ENCODE measurements around the gene MAMSTR. TPM values are rescaled to one million over a fixed set of nuclear protein-coding genes. Genes with fewer than 3 reads are reported as not detected.

MAMSTR gene
- total and polyA plus RNA-seq, 10 of the 15 experiments (the other 5 are each of a cell fraction or from before 2014, with no cell fraction given), result 0.04 to 0.73 (median 0.31) TPM; not detected in 1

DNA sequence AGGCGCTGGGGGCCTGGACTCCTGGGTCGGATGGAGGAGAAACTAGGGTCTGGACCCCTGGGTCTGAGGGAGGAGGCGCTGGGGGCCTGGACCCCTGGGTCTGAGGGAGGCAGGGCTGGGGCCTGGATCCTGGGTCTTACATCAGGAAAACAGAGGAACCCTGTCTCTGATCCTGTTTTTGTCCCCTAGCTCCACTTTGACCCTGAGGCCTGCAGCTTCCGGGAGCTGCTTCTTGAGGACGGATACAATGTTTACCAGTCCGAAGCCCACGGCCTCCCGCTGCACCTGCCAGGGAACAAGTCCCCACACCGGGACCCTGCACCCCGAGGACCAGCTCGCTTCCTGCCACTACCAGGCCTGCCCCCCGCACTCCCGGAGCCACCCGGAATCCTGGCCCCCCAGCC is 38.2 kb upstream of the MAMSTR start:
- Histone ChIP-seq H3K36me3 (ENCODE audit: control insufficient read depth in 2 of 2, insufficient read depth in 2 of 2, low read length in 1 of 2) (no peaks in the 10 kb centered on the region), H3K27me3 (replicated peaks in 1 of 2; ENCODE audit: control insufficient read depth in 2 of 2, insufficient read depth in 2 of 2, low read length in 1 of 2) (peaks cover 2 to 3% of the 10 kb centered on the region in 2 experiments; a peak in 3 of 4 replicates), H4K20me1 (ENCODE audit: control insufficient read depth, insufficient read depth) (no peaks in the 10 kb centered on the region), H3K79me2 (ENCODE audit: control insufficient read depth, insufficient read depth, low read length) (no peaks in the 10 kb centered on the region), H3K9me3 (replicated peaks; ENCODE audit: control insufficient read depth, insufficient read depth, low read length) (no peaks in the 10 kb centered on the region), H3K4me1 (ENCODE audit: control insufficient read depth, insufficient read depth, low read length) (no peaks in the 10 kb centered on the region), H3K4me3 (no peak overlapping the region), H3K27ac (ENCODE audit: control insufficient read depth, insufficient read depth) (no peak overlapping the region), H3K4me2 (ENCODE audit: control insufficient read depth, insufficient read depth) (no peak overlapping the region), H3K9ac (ENCODE audit: control insufficient read depth, insufficient read depth, low read length) (no peak overlapping the region), H2AFZ (ENCODE audit: control insufficient read depth, low read depth, low read length) (no peak overlapping the region)
- ChIA-PET CTCF (interaction anchor here (0.7 to 2.3 kb wide), 2 partner anchors 85 to 1391 kb away, joined by 3 to 5 read pairs; no protein-coding TSS in a partner anchor), POLR2A (no interaction called here), RAD21 (ENCODE audit: unreplicated experiment) (no interaction called here), SMC1A (ENCODE audit: uncharacterized antibody, unreplicated experiment) (no interaction called here)
- FAIRE-seq (no peak), DNase-seq (ENCODE audit: low read depth, low spot score) (no peak), ATAC-seq (no peak)
- intact Hi-C loops (cut with micrococcal nuclease; ENCODE audit: unreplicated experiment), result no loop called here
- WGBS (ENCODE audit: insufficient coverage, insufficient replicate concordance, low lambda C conversion rate, missing lambda C conversion rate), result 55% methylated on average over 14 of the region's 14 CpGs
- TF ChIP-seq POLR2AphosphoS2 (IDR thresholded peaks at IDR 0.05; ENCODE audit: low read depth, low read length), result no peak
- no peak for TF ChIP-seq RELB (IDR thresholded peaks at IDR 0.05; ENCODE audit: low read depth)
- TF ChIP-seq, protein P1, sequence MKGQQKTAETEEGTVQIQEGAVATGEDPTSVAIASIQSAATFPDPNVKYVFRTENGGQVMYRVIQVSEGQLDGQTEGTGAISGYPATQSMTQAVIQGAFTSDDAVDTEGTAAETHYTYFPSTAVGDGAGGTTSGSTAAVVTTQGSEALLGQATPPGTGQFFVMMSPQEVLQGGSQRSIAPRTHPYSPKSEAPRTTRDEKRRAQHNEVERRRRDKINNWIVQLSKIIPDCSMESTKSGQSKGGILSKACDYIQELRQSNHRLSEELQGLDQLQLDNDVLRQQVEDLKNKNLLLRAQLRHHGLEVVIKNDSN (IDR thresholded peaks at IDR 0.05; ENCODE audit: borderline replicate concordance, extremely low read length, insufficient read depth, low read depth, low read length), result no peak
- in situ Hi-C loops (cut with MboI), result no loop called here
- BruUV-seq (replicated peaks), result no TSS peak

DNA sequence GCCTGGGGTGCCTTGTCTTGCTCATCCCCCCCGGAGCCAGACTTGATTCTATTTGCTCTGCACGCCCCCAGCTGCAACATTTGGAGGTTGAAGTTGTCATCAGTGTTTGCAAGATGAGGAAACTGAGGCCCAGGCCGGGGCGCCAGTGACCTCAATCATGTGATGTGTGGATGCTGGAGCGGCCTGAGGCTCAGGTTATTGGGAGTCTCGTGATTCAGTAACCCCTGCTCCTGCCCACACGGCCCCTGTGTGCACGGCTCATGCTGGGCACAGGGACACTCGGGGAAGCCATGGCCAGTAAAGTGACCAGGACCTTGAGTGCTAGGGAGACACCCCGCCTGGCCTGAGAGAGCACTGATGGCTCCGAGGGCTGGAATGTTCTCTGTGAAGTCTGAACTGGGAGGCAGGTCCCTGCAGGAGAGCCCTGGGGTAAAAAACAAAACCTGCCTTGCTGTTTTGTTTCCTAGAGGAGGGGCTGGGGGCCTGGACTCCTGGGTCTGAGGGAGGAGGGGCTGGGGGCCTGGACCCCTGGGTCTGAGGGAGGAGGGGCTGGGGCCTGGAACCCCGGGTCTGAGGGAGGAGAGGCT is 37.7 kb upstream of the MAMSTR start:
- Histone ChIP-seq H4K20me1 (ENCODE audit: control insufficient read depth, insufficient read depth) (no peaks in the 10 kb centered on the region), H2AFZ (ENCODE audit: control insufficient read depth, low read depth, low read length) (no peak overlapping the region), H3K27me3 (replicated peaks in 1 of 2; ENCODE audit: control insufficient read depth in 2 of 2, insufficient read depth in 2 of 2, low read length in 1 of 2) (peaks cover 2 to 6% of the 10 kb centered on the region in 2 experiments; a peak in 3 of 4 replicates), H3K4me1 (ENCODE audit: control insufficient read depth, insufficient read depth, low read length) (no peaks in the 10 kb centered on the region), H3K79me2 (ENCODE audit: control insufficient read depth, insufficient read depth, low read length) (no peaks in the 10 kb centered on the region), H3K4me3 (no peak overlapping the region), H3K9ac (ENCODE audit: control insufficient read depth, insufficient read depth, low read length) (no peak overlapping the region), H3K27ac (ENCODE audit: control insufficient read depth, insufficient read depth) (no peak overlapping the region), H3K9me3 (replicated peaks; ENCODE audit: control insufficient read depth, insufficient read depth, low read length) (no peaks in the 10 kb centered on the region), H3K4me2 (ENCODE audit: control insufficient read depth, insufficient read depth) (no peak overlapping the region), H3K36me3 (ENCODE audit: control insufficient read depth in 2 of 2, insufficient read depth in 2 of 2, low read length in 1 of 2) (no peaks in the 10 kb centered on the region)
- 35% methylated on average over 11 of the region's 12 CpGs for WGBS (ENCODE audit: insufficient coverage, insufficient replicate concordance, low lambda C conversion rate, missing lambda C conversion rate)
- ATAC-seq, result no peak
- FAIRE-seq, result no peak
- POLR2A ChIA-PET, result no interaction called here
- SMC1A ChIA-PET (ENCODE audit: uncharacterized antibody, unreplicated experiment), result no interaction called here
- DNase-seq (ENCODE audit: low read depth, low spot score), result no peak
- TF ChIP-seq SREBF1 (IDR thresholded peaks at IDR 0.05; ENCODE audit: low read length) (no peak), CHD4 (IDR thresholded peaks at IDR 0.05) (no peak), ZNF384 (IDR thresholded peaks at IDR 0.05; ENCODE audit: borderline replicate concordance, low read depth, low read length) (no peak), WRNIP1 (IDR thresholded peaks at IDR 0.05; ENCODE audit: borderline replicate concordance, low read depth, low read length) (no peak), PAX5 (IDR thresholded peaks at IDR 0.05; ENCODE audit: borderline replicate concordance, low read depth, low read length) (no peak), SMAD5 (IDR thresholded peaks at IDR 0.05; ENCODE audit: low read depth) (no peak)
- intact Hi-C loops (cut with micrococcal nuclease; ENCODE audit: unreplicated experiment), result no loop called here
- CTCF ChIA-PET, result no interaction called here
- in situ Hi-C loops (cut with MboI), result no loop called here
- RAD21 ChIA-PET (ENCODE audit: unreplicated experiment), result no interaction called here
- BruUV-seq (replicated peaks), result no TSS peak
